ENCODE results near the gene PSMG2. TPM values are rescaled to one million over a fixed set of nuclear protein-coding genes. Genes with fewer than 3 reads are reported as not detected.
A peak's percentile ranks its signal among the peaks of the same experiment; 100 is the strongest.

Gene PSMG2, protein sequence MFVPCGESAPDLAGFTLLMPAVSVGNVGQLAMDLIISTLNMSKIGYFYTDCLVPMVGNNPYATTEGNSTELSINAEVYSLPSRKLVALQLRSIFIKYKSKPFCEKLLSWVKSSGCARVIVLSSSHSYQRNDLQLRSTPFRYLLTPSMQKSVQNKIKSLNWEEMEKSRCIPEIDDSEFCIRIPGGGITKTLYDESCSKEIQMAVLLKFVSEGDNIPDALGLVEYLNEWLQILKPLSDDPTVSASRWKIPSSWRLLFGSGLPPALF
- total RNA-seq, result 41.9 and 44.7 TPM in 2 replicates

- peak within 1 kb of the TSS; percentile 92 for H3K4me3 ChIP-seq (ENCODE audit: low read depth, low read length)
- no peaks in the 10 kb centered on the region for H3K27me3 ChIP-seq (ENCODE audit: control insufficient read depth, insufficient read depth, low read length)
- H3K36me3 ChIP-seq (ENCODE audit: control insufficient read depth, insufficient read depth, low read length), result peaks cover 2% of the 10 kb centered on the region
- no peak for TF ChIP-seq CTCF (IDR thresholded peaks at IDR 0.05; ENCODE audit: insufficient read depth, low read length, severe bottlenecking)
- DNase-seq (ENCODE audit: low read depth) (peak; percentile 74), FAIRE-seq (no peak)
These were observed at the start of gene PSMG2, which contains the start of gene CEP76 for GRCh38 chr18:12702221-12703095. Gene PSMG2, plus strand, starts transcription at chr18:12703042. Its CDS starts 66 bp downstream, at chr18:12703108. Gene CEP76, minus strand, starts transcription at chr18:12702723. Its CDS starts 175 bp downstream, at chr18:12702548.

- FAIRE-seq (no peak), DNase-seq (ENCODE audit: low read depth) (no peak)
- TF ChIP-seq CTCF (IDR thresholded peaks at IDR 0.05; ENCODE audit: insufficient read depth, low read length, severe bottlenecking), result no peak
- H3K36me3 ChIP-seq (ENCODE audit: control insufficient read depth, insufficient read depth, low read length), result no peaks in the 10 kb centered on the region
- H3K27me3 ChIP-seq (ENCODE audit: control insufficient read depth, insufficient read depth, low read length), result no peaks in the 10 kb centered on the region
- H3K4me3 ChIP-seq (ENCODE audit: low read depth, low read length), result no peak overlapping the region
These were observed 47.9 kb upstream of the PSMG2 start for GRCh38 chr18:12654971-12655370.

DNA sequence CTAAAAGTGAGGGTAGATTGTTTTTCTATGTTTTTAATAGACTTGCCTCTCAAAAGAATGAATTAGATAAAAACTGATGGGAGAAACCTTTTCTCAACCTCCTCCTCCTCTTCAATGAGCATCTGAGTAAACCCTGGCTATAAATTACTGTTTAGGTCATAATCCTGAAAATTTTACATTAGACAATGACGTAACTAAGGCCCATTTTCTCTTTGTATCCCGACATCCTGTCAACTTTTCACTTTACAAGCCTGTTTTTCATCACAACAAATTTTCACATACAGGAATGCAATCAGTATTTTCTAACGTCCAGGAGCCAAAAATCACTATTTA, 46.3 kb upstream of the PSMG2 start:
- FAIRE-seq (no peak), DNase-seq (ENCODE audit: low read depth) (peak; percentile 20)
- no peaks in the 10 kb centered on the region for H3K27me3 ChIP-seq (ENCODE audit: control insufficient read depth, insufficient read depth, low read length)
- TF ChIP-seq CTCF (IDR thresholded peaks at IDR 0.05; ENCODE audit: insufficient read depth, low read length, severe bottlenecking), result no peak
- no peaks in the 10 kb centered on the region for H3K36me3 ChIP-seq (ENCODE audit: control insufficient read depth, insufficient read depth, low read length)
- H3K4me3 ChIP-seq (ENCODE audit: low read depth, low read length), result peak overlapping the region; percentile 88

- Histone ChIP-seq H3K27me3 (ENCODE audit: control insufficient read depth, insufficient read depth, low read length) (no peaks in the 10 kb centered on the region), H3K36me3 (ENCODE audit: control insufficient read depth, insufficient read depth, low read length) (no peaks in the 10 kb centered on the region), H3K4me3 (ENCODE audit: low read depth, low read length) (peak overlapping the region; percentile 88)
- DNase-seq (ENCODE audit: low read depth), result no peak
- no peak for TF ChIP-seq CTCF (IDR thresholded peaks at IDR 0.05; ENCODE audit: insufficient read depth, low read length, severe bottlenecking)
- FAIRE-seq, result no peak
These were observed 45.7 kb upstream of the PSMG2 start for GRCh38 chr18:12656938-12657683.

DNA sequence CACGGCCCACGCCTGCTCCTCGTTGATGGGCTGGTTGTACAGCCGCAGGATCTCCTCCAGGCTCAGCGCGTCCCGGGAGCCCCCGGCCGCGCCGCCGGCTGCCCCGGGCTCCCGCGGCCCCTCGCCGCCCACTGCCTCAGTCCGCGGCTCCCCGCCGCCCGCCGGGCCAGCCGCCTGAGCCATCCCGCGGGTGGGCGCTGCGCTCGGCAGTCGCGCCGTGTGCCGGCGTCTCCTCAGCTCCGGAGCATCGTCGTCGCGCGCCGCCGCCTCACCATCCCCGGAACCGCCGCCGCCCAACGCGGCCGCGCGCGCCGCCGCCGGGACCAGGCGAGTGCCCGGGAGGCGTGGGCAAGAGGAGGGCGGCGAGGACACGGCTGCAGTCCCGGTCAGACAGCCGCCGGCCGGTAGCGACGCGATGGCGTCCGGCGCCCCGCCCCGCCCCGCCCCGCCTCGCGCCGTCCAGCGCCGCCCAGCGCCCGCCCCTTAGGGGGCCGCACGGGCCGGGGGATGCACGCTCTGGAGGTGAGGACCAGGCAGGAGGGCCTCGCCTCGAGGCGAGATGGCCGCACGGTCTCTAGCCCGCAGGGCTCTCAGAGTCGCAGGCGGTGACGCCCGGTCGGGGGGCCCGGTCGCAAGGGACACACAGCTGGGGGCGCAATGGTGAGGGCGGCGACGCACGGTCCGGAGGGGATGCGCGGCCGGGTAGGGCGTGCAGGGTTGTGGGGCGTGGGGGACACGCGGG, 45.0 kb upstream of the PSMG2 start, which contains the start of gene SPIRE1:
TSS of gene SPIRE1 (minus strand) at position 424 of the 742 bp plus-strand sequence. CDS start at position 183, 241 bp downstream.
- Histone ChIP-seq H3K4me3 (ENCODE audit: low read depth, low read length) (peak within 1 kb of the TSS; percentile 88), H3K36me3 (ENCODE audit: control insufficient read depth, insufficient read depth, low read length) (no peaks in the 10 kb centered on the region), H3K27me3 (ENCODE audit: control insufficient read depth, insufficient read depth, low read length) (no peaks in the 10 kb centered on the region)
- FAIRE-seq, result no peak
- no peak for TF ChIP-seq CTCF (IDR thresholded peaks at IDR 0.05; ENCODE audit: insufficient read depth, low read length, severe bottlenecking)
- DNase-seq (ENCODE audit: low read depth), result peak; percentile 22

Measured in bronchial epithelial cell (primary cell).